ENCODE data around the gene CERT1.

Gene CERT1

GRCh38 chr5:75384218-75384617 is 127.2 kb downstream of the CERT1 start:
- DNase-seq = no peak

- DNase-seq = no peak
Measured at GRCh38 chr5:75381456-75381855, 130.0 kb downstream of the CERT1 start.

- DNase-seq = no peak
Measured at GRCh38 chr5:75380099-75380498, 131.3 kb downstream of the CERT1 start.

- DNase-seq = no peak
Measured at GRCh38 chr5:75375414-75375813, 136.0 kb downstream of the CERT1 start.

GRCh38 chr5:75374394-75374814 is 137.0 kb downstream of the CERT1 start:
- no peak for DNase-seq

GRCh38 chr5:75373862-75374261 is 137.6 kb downstream of the CERT1 start:
- DNase-seq = no peak

GRCh38 chr5:75368391-75368790 is 143.0 kb downstream of the CERT1 start:
- no peak for DNase-seq

GRCh38 chr5:75367401-75367800 is 144.0 kb downstream of the CERT1 start:
- no peak for DNase-seq

- DNase-seq = no peak
Measured at GRCh38 chr5:75366787-75367186, 144.6 kb downstream of the CERT1 start.

- DNase-seq = no peak
Measured at GRCh38 chr5:75365740-75366139, 145.7 kb downstream of the CERT1 start.

GRCh38 chr5:75364571-75365280 is 146.7 kb downstream of the CERT1 start:
- no peak for DNase-seq

GRCh38 chr5:75363726-75364495 is 147.5 kb downstream of the CERT1 start:
- DNase-seq = no peak

GRCh38 chr5:75363111-75363510 is 148.3 kb downstream of the CERT1 start:
- no peak for DNase-seq

GRCh38 chr5:75362474-75362975 is 148.9 kb downstream of the CERT1 start:
- no peak for DNase-seq

- DNase-seq = no peak
Measured at GRCh38 chr5:75361310-75361709, 150.1 kb downstream of the CERT1 start.

GRCh38 chr5:75358117-75358516 is 153.3 kb downstream of the CERT1 start:
- no peak for DNase-seq

GRCh38 chr5:75356719-75357118 is 154.7 kb downstream of the CERT1 start:
- DNase-seq = no peak

- DNase-seq = no peak
Measured at GRCh38 chr5:75355236-75355635, 156.2 kb downstream of the CERT1 start.

GRCh38 chr5:75351139-75351926 is 160.1 kb downstream of the CERT1 start:
- no peak for DNase-seq

- DNase-seq = no peak
Measured at GRCh38 chr5:75349663-75350062, 161.8 kb downstream of the CERT1 start.

- no peak for DNase-seq
Measured at GRCh38 chr5:75348241-75348640, 163.2 kb downstream of the CERT1 start.

- DNase-seq = no peak
Measured at GRCh38 chr5:75342836-75343235, 168.6 kb downstream of the CERT1 start.

GRCh38 chr5:75341934-75342333 is 169.5 kb downstream of the CERT1 start:
- DNase-seq = no peak
